Gastroesophageal sphincter (tissue), 4 donors: ENCODE measurements around the gene CARD9. TPM values are rescaled to one million over a fixed set of nuclear protein-coding genes. Genes with fewer than 3 reads are reported as not detected.

Experiments
- ATAC-seq: fragments of 150-250 bp; one replicate; pipeline ENCODE4 v1.9.1; 2016; ENCODE audit warnings: mild to moderate bottlenecking, moderate library complexity
- H3K27ac ChIP-seq, 4 donors: fragments of 200-600 bp; sonication (generic) in 3 of 4; 1 replicate in 3 of 4; 2 replicates in 1 of 4; pipeline ENCODE4 v1.5.1; 2016 to 2019
- H3K27me3 ChIP-seq: fragments of 200-600 bp; sonication (generic); one replicate; pipeline ENCODE4 v1.5.1; 2019
- H3K36me3 ChIP-seq, 2 donors: fragments of 200-600 bp; sonication (generic); one replicate each; pipeline ENCODE4 v1.5.1; 2019; ENCODE audit warnings: control low read depth in 1 of 2
- H3K4me1 ChIP-seq, 3 donors: fragments of 200-600 bp; sonication (generic); 1 replicate in 2 of 3; 2 replicates in 1 of 3; pipeline ENCODE4 v1.5.1; 2016 to 2019; ENCODE audit warnings: control low read depth in 2 of 3
- H3K4me3 ChIP-seq, 2 donors: fragments of 200-600 bp; sonication (generic); one replicate each; pipeline ENCODE4 v1.5.1; 2019; ENCODE audit warnings: mild to moderate bottlenecking in 1 of 2, moderate library complexity in 1 of 2
- H3K9me3 ChIP-seq, 3 donors: fragments of 200-600 bp; sonication (generic); one replicate each; pipeline ENCODE4 v1.5.1; 2017 to 2019; ENCODE audit warnings: control low read depth in 2 of 3
- CTCF ChIP-seq, 4 experiments: fragments of 200-600 bp in 2 of 4; fragments of 450-650 bp in 2 of 4; sonication (generic) in 1 of 4; IDR thresholded peaks; one replicate each; pipeline ENCODE4 v1.5.1; 2017 to 2019; ENCODE audit warnings: antibody characterized with exemption in 4 of 4, mild to moderate bottlenecking in 2 of 4, moderate library complexity in 2 of 4
- EP300 ChIP-seq: sonication (generic); formaldehyde crosslinking; IDR thresholded peaks from one replicate; pipeline ENCODE4 v1.6.1; 2017; ENCODE audit warnings: antibody characterized with exemption, mild to moderate bottlenecking
- POLR2A ChIP-seq, 2 donors: fragments of 450-650 bp; IDR thresholded peaks; one replicate each; pipeline ENCODE4 v1.6.1; 2017; ENCODE audit warnings: antibody characterized with exemption in 2 of 2, mild to moderate bottlenecking in 2 of 2, moderate library complexity in 1 of 2
- POLR2AphosphoS5 ChIP-seq: sonication (generic); formaldehyde crosslinking; IDR thresholded peaks from one replicate; pipeline ENCODE4 v1.6.1; 2017; ENCODE audit warnings: antibody characterized with exemption
- WGBS, 2 donors: methylation state at CpG; one replicate each; pipeline ENCODE4 v1.1.5; 2018; ENCODE audit warnings: low coverage in 1 of 2; 5-methylcytosine and 5-hydroxymethylcytosine counted together
- total RNA-seq, 4 donors: library from RNA; depleted of rRNA; stranded (reverse); fragments of >200 nt; gene quantifications; one replicate each; pipeline ENCODE4 v1.1.0, GENCODE V29; 2016

Gene CARD9
- total RNA-seq, 4 donors from 2014 or later: 1.3 to 2.3 (median 1.8) TPM

DNA sequence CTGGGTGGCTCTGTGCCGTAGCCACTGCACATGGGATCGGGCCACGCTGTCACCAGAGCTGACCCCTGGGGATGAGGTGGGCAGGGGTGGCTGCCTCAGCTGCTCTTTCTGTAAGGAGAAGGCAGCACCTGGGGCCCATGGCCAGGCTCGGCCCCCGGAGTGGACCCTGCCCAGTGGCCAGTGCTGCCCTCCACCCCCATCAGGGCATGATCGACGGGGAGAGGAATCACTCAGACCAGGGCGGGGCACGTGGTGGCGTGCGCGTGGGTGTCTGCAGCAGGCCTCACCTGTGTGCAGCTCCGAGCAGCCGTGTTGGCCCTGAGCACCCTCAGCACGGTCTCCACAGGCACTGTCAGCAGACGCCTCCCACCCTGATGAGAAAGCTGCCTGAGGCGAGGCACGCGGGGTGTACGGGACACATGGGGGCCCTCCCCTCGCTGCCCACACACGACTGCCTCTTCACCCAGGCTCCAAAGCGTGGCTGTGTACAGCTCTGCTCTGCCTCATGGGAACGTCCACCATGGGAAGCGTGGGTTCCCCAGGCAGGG is 8.6 kb upstream of the CARD9 start:
- Histone ChIP-seq H3K27me3 (no peaks in the 10 kb centered on the region), H3K36me3 (peaks cover 0 to 92% of the 10 kb centered on the region in 2 donors)
- 98% methylated on average over 10 of the region's 25 CpGs; no CpG with 5 or more reads in 1 of the 2 donors for WGBS, 2 donors

GRCh38 chr9:136381311-136381710 is 7.8 kb upstream of the CARD9 start:
- Histone ChIP-seq H3K27ac (no peak overlapping the region), H3K4me3 (no peak overlapping the region), H3K9me3 (no peaks in the 10 kb centered on the region), H3K4me1 (no peaks in the 10 kb centered on the region), H3K27me3 (no peaks in the 10 kb centered on the region), H3K36me3 (peaks cover 0 to 85% of the 10 kb centered on the region in 2 donors)
- TF ChIP-seq POLR2A (IDR thresholded peaks at IDR 0.05) (no peak), EP300 (no peak), CTCF (IDR thresholded peaks at IDR 0.05) (no peak), POLR2AphosphoS5 (no peak)
- WGBS, 2 donors: no CpG with 5 or more reads among the region's 9 CpGs
- no peak for ATAC-seq

More for the DNA sequence above, 8.6 kb upstream of the CARD9 start:
- H3K4me3 ChIP-seq: no peak overlapping the region
- no peaks in the 10 kb centered on the region for H3K4me1 ChIP-seq
- TF ChIP-seq EP300: no peak
- no peak for TF ChIP-seq POLR2AphosphoS5
- no peak for TF ChIP-seq CTCF (IDR thresholded peaks at IDR 0.05)
- TF ChIP-seq POLR2A (IDR thresholded peaks at IDR 0.05): no peak
- no peak overlapping the region for H3K27ac ChIP-seq
- no peaks in the 10 kb centered on the region for H3K9me3 ChIP-seq
- ATAC-seq: no peak

- TF ChIP-seq POLR2A (IDR thresholded peaks at IDR 0.05) (no peak), CTCF (IDR thresholded peaks at IDR 0.05) (no peak), EP300 (no peak), POLR2AphosphoS5 (no peak)
- no peak for ATAC-seq
- Histone ChIP-seq H3K4me1 (no peaks in the 10 kb centered on the region), H3K27me3 (no peaks in the 10 kb centered on the region), H3K36me3 (peaks cover 0 to 76% of the 10 kb centered on the region in 2 donors), H3K27ac (no peak overlapping the region), H3K4me3 (no peak overlapping the region), H3K9me3 (no peaks in the 10 kb centered on the region)
- no CpG with 5 or more reads among the region's 17 CpGs for WGBS, 2 donors
Measured at GRCh38 chr9:136380381-136380780, 6.9 kb upstream of the CARD9 start.

DNA sequence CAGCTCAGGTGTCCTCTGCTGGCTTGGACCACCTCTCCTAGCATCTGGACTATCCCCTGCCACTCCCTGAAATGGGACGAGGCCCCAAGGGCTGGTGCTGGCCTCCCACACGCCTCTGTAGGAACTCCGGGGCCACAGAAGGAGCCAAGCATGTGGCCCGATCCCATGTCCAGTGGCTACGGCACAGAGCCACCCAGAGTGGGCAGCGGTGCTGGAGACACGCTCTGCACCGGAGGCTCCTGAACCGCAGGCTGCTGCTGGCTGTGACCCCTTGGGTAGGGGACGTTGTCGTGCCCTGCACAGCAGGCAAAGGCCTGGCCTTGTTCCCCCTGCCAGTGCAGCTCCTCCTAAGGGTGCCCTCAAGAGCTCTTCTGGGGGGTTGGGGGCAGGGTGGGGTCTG is 6.4 kb upstream of the CARD9 start:
- H3K36me3 ChIP-seq: peaks cover 0 to 71% of the 10 kb centered on the region in 2 donors
- no peak for ATAC-seq
- no peak for TF ChIP-seq CTCF (IDR thresholded peaks at IDR 0.05)
- TF ChIP-seq POLR2A (IDR thresholded peaks at IDR 0.05): no peak
- no peak for TF ChIP-seq POLR2AphosphoS5
- no peak for TF ChIP-seq EP300
- no peaks in the 10 kb centered on the region for H3K4me1 ChIP-seq
- no peaks in the 10 kb centered on the region for H3K9me3 ChIP-seq
- H3K27ac ChIP-seq: no peak overlapping the region
- no peaks in the 10 kb centered on the region for H3K27me3 ChIP-seq
- WGBS, 2 donors: no CpG with 5 or more reads among the region's 11 CpGs
- no peak overlapping the region for H3K4me3 ChIP-seq

DNA sequence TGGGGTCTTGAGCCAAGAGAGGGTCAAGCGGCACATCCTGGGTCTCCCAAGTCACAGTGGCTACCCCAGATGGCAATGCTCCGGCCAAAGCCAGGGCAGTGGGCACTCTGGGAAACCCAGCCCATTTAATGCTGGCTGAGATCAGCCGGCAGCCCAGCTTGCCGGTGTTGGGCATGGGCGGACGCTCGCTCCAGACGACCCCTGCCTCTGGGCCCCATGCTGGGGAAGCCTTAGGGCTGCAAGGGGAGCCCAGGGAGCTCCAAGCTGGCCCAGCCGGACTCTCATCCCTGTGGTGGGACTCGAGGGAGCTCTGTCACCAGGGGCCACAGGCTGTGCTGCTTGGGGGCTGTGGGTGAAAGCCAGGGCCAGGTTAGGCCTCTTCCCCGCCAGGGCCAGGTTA is 5.9 kb upstream of the CARD9 start:
- no peak for ATAC-seq
- Histone ChIP-seq H3K36me3 (peaks cover 0 to 66% of the 10 kb centered on the region in 2 donors), H3K27ac (no peak overlapping the region), H3K27me3 (no peaks in the 10 kb centered on the region), H3K9me3 (no peaks in the 10 kb centered on the region), H3K4me1 (no peaks in the 10 kb centered on the region), H3K4me3 (no peak overlapping the region)
- TF ChIP-seq EP300 (no peak), CTCF (IDR thresholded peaks at IDR 0.05) (no peak), POLR2A (IDR thresholded peaks at IDR 0.05) (no peak), POLR2AphosphoS5 (no peak)
- WGBS, 2 donors: no CpG with 5 or more reads among the region's 11 CpGs
